Measurements from ENCODE around the gene VILL.
"Not testable (repeated sequence)": the region's sequence is repeated elsewhere in the genome, so short reads cannot be mapped to it uniquely, and the experiment has no call there.

The VILL gene

DNA sequence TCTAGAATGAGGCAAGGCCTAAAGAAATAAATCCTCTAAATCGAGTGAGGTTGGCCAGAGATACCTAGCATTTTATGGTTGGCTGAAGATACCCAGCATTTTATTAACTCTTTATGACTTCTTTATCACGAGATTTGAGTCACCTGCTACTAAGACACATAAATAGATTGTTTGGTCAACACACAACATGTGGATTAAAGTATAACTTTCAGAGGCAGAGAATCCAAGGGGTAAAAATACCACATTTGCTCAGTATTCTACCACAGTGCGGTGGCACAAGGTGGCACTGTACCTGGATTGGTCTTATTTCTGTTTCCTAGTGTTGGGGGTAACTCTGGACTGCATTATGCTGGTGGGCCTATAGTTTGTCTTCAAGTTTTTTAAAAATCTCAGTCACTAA, 27.0 kb upstream of the VILL start:
- DNase-seq (ENCODE audit: low spot score): peak; percentile 41

DNA sequence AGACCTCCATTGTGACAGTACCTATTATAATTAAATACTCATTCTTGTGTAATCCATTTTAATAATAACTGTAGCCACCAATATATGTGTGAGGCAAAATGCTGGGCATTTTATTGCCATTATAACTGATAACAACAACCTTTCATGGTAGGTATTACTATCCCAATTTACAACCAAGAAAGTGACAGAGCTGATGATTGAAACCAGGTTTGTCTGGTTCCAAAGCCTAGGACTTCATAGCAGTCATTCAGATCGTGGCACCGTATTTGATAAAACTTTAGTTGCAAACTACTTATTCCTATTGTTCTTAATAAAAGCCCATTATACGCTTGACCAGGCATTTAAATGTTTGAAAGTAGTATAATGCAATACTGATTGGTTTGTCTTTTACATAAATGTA, 26.4 kb upstream of the VILL start:
- no peak for DNase-seq (ENCODE audit: low spot score)

DNA sequence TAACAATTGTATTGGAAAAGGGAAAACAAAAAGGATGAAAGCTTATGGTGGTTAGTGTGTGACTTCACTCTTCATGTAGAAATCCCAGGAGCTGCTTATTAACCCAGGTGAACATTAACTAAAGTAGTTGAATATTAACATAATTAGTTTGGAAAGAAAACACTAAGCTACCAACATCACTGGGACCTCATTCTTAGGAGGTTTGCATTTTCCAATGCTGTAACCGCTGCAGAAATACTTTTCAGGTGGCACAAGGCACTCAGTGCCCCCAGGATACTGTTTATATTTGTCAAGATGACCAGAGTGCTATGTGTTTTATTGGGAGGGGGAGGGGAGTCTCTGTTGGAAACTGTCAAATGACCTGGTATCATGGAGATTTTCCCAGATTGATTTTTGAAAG, 25.9 kb upstream of the VILL start:
- DNase-seq (ENCODE audit: low spot score): peak; percentile 44

DNA sequence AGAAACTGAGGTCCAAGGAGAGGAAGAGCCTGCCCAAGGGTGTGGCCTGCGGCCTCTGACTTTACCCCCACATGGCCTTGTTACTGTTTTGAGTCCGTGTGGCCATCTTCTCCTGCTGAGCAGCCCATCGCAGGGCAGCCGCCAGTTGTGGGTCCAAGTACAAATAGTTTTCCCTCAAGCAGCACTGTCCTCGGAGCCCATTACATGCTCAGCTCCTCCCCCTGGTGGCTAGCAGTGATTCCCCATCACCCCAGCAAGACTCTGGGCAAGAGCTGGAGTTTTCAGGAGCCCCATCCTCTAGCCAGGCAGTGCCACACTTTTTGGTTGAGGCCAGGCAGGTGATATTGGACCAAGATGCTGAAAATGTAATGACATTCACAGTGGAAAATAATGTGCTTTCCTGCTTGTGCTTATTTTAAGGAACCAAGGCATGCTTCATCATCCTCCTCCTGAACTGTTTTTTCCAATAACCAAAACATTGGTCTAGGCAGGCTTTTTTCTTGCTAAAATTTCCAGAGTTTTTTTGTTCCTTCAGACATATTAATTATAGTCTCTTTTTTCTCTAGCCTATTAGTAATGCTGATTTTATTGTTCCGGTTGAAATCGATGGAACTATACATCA, 23.2 kb upstream of the VILL start:
- DNase-seq (ENCODE audit: low spot score): peak; percentile 53

DNA sequence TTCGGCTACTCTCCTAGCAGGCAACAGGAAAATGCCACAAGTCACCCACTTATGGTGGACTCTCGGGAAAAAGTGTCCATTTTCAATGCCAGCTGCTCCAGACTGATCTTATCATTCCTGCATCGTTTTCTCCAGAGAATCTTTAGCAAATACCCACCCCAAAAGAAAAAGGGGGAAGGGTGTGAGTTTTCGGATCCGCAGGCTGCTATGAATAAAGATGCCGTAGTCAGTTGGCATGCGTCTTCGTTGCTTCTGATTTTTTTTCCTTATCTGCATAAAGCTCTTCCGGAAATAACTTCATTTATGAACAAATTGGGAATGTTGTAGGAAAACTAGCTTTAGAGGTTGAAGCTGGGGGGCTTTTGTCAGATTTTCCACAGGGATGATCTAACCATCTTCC, 22.4 kb upstream of the VILL start:
- no peak for DNase-seq (ENCODE audit: low spot score)

DNA sequence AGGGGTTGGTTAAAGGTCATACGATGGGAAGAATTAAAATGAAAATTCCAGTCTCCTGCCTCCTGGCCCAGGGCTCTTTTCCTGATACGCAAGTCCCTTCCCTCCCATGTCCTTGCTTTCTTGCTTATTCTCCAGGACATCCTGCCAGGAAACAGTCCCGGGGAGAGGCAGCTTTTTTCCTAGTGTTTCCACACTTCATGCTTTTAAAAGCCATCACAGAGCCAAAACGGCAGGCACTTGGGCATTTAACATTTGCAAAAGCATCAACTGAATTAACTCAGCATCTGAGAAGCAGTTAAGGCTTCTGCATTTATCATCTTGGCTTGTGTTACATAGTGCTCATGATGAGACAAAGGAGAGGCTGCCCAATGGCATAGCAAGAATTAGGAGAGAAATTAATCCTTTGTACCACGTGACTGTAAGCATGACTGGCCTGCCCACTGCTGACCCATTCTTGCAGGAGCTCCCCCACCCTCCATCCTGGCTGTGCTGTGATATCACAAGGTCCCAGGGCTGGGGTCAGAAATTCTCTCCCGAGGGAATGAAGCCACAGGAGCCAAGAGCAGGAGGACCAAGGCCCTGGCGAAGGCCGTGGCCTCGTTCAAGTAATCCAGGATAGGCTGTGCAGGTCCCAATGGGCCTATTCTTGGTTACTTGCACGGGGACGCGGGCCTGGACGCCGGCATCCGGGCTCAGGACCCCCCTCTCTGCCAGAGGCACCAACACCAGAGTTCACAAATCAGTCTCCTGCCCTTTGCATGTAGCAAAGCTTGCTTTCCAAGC, 21.6 kb upstream of the VILL start:
- DNase-seq (ENCODE audit: low spot score): no peak

DNA sequence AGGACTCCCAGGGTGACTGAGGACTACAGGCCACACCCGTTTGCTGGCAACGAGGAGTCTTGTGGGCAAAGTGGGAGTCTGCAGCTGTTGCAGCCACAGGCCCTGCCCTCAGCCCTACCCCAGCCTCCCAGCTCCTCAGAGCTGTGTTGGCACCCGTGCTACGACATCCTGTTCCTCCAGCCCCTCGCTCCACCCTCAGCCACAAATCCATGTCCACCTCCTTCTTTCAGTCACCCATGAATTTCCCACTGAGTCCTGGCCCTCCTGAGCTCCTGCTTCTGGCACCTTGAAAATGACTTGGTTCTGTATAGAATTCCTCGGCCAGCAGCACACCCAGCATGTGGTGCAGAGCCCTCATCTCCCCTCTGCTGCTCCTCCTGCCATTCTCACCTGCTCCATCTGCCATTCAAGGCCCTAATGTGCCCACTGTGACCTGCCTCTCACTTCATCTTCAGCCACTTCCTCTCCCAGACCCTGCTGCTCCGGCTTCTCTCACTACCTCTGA, 20.9 kb upstream of the VILL start:
- no peak for DNase-seq (ENCODE audit: low spot score)

DNA sequence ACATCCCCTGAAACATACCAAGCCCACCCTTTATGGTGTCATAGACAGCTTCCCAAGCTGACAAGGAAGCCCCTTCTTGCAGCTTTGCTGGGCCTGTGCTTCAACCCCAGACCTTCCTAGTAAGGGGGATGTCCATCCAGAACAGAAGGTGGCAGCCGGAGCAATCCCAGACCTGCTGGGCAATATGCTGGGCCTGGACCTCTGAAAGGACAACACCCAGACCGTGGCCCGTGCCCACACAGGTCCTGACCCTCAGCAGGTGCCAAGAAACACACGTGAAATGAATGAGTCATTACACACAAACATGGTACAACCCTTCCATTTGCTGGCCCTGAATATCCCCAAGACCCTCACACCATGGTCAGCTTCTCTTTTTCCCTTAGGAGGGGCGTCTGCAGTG, 19.8 kb upstream of the VILL start:
- no peak for DNase-seq (ENCODE audit: low spot score)

DNA sequence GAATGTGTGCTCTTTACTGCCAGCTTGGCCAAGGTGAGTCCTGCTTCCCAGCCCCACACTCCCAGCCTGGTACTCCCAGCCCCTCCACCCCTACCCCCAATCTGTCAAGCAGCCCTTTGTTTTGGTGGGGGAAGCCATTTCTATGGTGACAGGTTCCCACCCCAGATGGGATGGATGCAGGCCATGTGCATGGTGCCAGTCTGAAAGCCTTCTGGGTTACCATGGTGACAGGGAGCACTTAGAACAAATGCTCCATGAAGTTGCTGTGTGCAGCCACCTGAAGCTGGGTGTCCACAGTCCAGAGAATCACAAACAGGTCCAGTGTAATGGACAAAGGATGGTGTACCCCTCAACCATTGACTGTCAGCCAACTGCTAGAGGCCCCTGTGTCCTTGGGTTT, 19.1 kb upstream of the VILL start:
- DNase-seq (ENCODE audit: low spot score): no peak

DNA sequence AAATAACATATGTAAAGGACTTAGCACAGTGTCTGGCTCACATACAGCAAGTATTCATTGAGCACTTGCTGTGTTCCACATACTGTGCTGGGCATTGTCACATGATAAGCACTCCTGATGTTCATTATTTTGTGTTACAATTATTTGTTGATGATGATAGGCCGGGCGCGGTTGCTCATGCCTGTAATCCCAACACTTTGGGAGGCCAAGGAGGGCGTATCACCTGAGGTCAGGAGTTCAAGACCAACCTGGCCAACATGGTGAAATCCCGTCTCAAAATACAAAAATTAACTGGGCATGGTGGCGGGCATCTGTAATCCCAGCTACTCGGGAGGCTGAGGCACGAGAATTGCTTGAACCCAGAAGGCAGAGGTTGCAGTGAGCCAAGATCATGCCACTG, 18.5 kb upstream of the VILL start:
- not testable (repeated sequence) for DNase-seq (ENCODE audit: low spot score)

DNA sequence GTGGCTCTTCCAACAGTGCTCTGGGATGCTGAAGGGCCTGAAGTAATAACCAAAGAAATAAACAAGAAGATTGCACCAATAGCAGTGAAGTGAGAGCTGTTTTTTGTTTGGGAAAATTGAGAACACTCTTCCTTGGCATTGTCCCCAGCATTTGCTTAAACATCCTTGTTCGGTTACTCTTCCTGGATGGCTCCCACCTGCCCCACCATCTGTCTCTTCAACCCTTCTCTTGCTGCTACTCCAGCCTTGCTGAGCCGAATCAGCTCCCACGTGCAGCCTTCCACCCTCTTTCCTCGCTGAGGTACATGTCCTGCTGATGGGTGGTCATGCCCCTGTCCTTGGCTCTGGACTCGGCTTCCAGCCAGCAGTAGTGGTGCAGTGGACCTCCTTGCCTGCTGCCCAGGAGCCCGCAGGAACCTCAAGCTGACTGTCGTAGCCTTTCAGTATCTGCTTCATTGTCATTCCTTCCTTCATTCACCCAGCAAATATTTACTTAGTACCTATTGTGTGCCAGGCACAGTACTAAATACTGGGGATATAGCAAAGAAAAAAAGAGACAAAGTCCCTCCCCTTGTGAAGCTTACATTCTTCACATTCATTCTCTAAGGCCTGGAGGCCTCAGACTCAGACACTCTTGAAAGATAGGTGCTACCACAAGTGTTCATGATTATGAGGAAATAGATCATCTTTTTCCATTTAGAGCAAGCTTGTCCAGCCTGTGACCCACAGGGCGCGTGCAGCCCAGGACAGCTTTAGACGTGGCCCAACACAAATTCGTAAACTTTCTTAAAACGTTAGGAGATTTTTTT, 17.1 kb upstream of the VILL start:
- DNase-seq (ENCODE audit: low spot score): no peak

DNA sequence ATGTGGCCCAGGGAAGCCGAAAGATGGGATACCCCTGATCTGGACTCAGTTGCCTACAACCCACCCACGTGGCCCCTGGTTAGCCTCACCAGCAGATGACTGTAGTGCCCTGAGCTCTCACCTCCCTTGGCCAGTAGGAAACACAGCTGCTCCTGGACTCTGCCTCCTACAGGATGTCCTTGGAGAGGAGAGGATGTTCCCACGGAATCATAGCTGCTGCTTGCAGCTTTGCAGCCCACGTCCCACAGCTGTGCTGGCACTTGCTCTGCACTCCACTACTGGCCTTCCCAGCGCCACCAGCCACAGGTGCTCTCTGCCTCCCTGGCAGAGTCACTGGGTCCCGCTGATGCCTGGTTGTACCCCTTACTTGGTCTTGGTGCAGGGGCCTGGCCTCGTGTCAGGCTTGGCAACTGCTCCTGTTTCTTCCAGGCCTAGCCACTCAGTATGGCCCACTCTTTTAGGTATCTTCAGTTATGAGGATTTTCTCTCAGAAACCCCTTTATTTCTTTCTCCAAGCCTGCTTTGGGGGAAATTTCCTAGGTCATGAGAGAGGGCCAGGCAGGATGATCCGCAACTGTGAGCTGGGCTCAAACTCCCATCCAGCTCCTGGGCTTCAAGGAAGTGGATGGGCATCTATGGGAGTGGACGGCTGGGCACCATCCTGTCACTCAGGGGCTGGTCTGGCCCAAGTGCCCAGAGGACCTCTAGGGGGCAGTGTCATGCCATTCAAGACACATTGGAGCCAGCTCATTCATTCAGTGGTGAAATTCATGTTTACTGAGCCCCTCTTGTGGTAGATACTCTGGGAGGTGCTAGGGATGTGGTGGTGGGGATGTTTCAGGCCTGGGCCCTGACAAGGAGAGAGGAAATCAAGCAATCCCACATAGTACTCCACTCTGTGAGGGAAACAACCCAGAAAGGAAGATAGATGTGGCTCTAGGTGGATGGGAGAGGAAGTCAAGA, 16.2 kb upstream of the VILL start:
- peak; percentile 28 for DNase-seq (ENCODE audit: low spot score)

DNA sequence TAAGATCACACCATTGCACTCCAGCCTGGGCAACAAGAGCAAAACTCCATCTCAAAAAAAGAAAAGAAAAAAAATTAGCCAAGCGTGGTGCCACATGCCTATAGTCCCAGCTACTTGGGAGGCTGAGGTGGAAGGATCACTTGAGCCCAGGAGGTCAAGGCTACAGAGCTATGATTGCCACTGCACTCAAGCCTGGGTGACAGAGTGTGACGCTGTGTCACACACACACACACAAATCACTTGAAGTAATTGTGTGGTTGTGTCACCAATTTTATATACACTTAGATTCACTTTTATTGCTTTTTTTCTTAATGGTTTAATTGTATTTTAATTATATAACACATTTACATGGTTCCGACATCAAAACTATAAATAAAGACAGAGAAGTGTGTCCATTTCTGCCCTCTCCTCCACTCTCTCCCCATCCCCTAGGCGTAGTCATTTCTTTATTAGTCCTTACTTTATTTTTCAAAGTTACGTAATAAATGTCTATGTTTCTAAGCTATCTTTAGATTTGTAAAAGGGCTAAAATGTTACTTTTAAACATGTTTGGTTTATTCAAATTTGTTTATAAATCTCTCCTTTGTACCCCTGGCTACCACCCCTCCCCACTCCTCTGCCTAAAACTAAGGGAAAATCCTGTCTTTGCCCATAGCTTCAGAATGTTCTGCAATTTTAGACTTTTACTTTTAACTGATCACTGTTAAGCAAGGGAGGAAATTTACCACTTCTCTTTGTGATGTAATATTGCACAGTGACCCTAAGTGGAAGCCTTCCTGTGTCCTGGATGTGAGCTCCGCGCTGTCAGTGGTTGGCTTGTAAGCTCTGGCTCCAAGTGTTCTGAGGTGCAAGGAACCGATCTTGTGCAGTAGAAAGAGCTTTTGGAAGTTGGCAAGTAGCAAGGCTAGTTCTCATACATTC, 10.8 kb upstream of the VILL start:
- no peak for DNase-seq (ENCODE audit: low spot score)

DNA sequence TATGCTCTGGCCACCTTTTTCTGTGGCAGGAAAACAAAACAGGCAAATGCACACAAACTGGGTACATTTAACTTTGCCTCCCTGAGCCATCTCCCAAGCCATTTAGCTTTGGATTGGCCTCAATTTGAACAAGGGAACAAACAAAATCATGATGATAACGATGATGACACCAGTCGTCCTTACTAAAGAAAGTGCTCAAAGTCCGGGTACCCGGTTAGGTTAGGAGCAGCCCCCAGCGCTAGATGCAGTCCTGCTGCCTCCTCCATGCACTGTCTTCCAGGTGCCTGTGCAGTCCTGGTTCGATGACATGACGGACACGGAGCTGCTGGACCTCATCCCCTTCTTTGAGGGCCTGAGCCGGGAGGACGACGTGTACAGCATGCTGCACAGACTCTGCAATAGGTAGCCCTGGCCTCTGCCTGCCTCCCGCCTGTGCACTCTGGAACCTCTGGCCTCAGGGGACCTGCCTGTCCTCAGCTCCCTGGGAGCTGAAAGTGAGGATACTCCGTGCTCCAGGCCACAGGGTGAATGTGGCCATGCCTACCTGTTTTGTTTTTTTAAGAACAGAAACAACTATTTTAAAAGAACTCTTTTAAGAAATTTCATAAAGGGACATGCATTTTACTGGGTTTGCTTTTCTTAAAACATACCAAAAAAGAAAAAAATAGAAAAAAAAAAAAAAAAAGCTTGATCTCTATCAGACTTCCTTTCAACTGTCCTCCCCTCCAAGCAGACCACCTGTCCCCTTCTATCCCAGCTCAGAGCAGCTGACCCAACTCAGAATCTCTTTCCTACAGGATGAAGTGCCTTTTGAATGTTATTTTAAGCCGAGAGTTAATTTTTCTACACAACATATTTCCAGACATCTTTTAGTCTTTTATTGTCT, 9.9 kb upstream of the VILL start:
- DNase-seq (ENCODE audit: low spot score): no peak

DNA sequence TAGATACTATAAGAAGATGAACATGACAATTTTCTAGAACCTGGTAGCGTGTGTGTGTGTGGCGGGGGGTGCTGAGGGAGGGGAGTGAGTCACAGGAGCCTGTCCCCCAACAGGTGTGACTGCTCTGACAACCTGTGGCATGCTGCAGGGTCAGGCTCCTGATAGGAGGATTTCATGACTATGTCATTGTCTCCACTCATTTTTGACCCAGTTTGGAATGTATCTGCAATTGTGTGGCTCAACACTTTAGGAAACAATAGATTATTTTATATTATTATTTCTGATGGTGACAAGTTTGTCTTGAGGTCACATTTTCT, 9.3 kb upstream of the VILL start:
- no peak for DNase-seq (ENCODE audit: low spot score)

DNA sequence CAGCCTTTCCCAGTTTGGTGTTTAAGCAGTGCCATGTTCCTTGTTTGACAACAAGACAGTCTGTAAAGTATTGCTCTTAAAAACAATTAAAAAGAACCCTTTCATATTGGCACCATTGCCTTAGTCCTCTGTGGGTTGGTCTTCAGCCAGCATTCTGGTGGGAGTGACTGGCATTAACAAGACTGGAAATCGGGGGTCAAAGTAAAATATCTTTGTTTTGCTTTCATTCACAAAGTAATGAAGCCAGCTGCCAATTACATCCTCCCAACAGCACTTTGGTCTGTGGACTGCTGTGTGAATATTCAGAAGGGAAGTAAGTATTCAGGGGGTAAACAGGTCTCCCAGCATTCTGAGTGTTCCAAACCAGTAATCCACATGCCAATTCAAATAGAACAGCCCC, 8.3 kb upstream of the VILL start:
- DNase-seq (ENCODE audit: low spot score): no peak

DNA sequence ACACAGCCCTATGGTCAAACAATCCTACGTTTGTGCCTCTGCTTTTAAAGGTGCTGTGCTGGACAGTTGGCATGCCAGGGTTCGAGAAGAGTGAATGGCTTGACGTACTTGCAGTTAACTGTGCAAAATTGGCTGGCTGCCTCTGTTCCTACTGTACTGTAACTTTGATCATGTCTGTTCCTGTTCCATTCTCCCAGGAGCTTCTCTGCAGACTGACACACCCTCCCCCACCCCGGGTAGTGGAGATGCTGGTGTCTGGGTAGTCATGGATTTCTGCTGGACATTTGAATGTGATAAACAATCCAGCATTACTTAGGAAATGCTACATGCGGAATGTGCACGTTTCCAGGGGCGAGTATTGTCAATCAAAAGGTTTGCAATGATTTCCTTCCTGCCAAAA, 6.5 kb upstream of the VILL start:
- no peak for DNase-seq (ENCODE audit: low spot score)

DNA sequence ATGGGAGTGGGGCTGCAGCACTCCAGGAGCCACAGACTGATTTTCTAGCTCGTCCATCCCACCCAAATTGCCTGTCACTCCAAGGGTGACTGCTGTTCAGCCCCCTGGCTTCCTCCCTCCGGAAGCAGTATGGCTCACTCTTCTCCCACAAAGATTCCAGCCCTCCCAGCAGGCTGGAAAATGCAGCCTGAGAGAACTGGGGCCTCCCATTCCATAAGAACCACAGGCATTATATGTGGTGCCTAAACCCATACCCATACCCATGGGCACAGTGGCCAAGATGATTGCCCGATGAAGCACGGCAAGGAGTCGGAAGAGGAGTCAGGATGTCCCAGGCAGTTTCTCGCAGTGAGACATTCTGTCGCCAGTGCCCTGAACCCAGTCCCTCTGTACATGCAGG, 6.0 kb upstream of the VILL start:
- DNase-seq (ENCODE audit: low spot score): no peak

DNA sequence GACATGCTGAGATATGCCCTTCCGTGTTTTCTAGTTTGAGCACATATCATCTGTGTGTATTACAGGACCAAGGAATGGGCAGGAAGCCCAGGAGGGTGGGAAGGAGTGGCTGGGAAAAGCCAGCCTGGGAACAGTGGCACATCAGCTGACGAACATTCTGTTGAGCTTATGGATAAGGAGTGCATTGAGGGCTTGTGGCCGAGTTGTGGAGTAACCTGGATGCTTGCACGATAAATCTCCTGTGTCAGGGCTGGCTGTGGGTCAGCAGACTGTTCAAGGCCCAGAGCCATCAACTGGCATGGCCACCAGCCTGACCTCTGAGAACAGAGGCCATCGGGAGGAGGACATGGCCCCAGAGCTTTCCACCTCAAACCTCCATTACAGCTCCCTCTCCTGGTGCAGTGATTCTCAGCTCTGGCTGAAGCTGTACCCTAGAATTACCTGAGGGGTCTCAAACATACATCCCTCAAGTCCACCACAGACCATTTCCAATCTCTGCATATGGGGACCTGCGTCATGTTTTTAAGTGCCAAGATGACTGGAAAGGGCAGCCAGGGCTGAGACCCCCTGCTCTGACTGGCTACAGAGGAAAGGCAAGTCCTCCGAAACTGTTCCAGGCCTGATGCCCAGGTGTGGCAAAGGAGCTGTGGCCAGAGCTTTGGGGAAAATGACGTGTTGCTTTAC, 4.8 kb upstream of the VILL start:
- no peak for DNase-seq (ENCODE audit: low spot score)

Measured in LoVo (cell line).